GM12874 (cell line): ENCODE measurements around the gene AGPAT3.

Experiments
- CTCF ChIP-seq: IDR thresholded peaks from 2 replicates; pipeline ENCODE4 v1.5.1; 2011; ENCODE audit warnings: low read depth, mild to moderate bottlenecking, control low read depth, low read length, moderate library complexity; ENCODE audit not compliant: insufficient read depth

Gene AGPAT3

GRCh38 chr21:43859747-43860214, 5.2 kb upstream of the AGPAT3 start:
- no peak for TF ChIP-seq CTCF

GRCh38 chr21:43861706-43862105, 3.3 kb upstream of the AGPAT3 start:
- TF ChIP-seq CTCF, result no peak

- no peak for TF ChIP-seq CTCF
These were observed 586 bp upstream of the AGPAT3 start for GRCh38 chr21:43864313-43864961.

GRCh38 chr21:43865540-43866259, 677 bp downstream of the AGPAT3 start:
- TF ChIP-seq CTCF, result no peak

- TF ChIP-seq CTCF, result no peak
These were observed 1.2 kb downstream of the AGPAT3 start for GRCh38 chr21:43866260-43866629.

- TF ChIP-seq CTCF, result no peak
These were observed 1.8 kb downstream of the AGPAT3 start for GRCh38 chr21:43866659-43867331.

- TF ChIP-seq CTCF, result no peak
These were observed 2.3 kb downstream of the AGPAT3 start for GRCh38 chr21:43867332-43867703.
